Kidney (tissue), 14 donors: ENCODE results near the gene PAQR6. TPM values are rescaled to one million over a fixed set of nuclear protein-coding genes. Genes with fewer than 3 reads are reported as not detected.

Source experiments
- DNase-seq, 5 donors: peaks; one replicate each; pipeline ENCODE4 v3.0.0-alpha.2; 2013 to 2020
- FAIRE-seq: peaks from 2 replicates; lab custom pipeline; 2012; peaks lifted over from hg19 to GRCh38; lab: Jason Lieb, UNC
- H3K27ac ChIP-seq, 2 donors: one replicate each; pipeline ENCODE4 v1.7.0; 2013; ENCODE audit warnings: low read depth in 2 of 2, low read length in 2 of 2, inconsistent platforms in 1 of 2
- H3K27me3 ChIP-seq: one replicate; pipeline ENCODE4 v1.7.1; 2013; ENCODE audit warnings: low read length, inconsistent platforms; ENCODE audit not compliant: control insufficient read depth, insufficient read depth
- H3K36me3 ChIP-seq, 3 donors: one replicate each; pipeline versions ENCODE4 v1.7.0 to v1.7.1; 2013; ENCODE audit warnings: low read length in 3 of 3, control low read depth in 1 of 3, inconsistent platforms in 1 of 3; ENCODE audit not compliant: insufficient read depth in 3 of 3, control insufficient read depth in 2 of 3
- H3K4me1 ChIP-seq, 3 donors: one replicate each; pipeline versions ENCODE4 v1.7.0 to v1.7.1; 2013; ENCODE audit warnings: low read length in 3 of 3, inconsistent platforms in 1 of 3, low read depth in 1 of 3; ENCODE audit not compliant: control insufficient read depth in 2 of 3, insufficient read depth in 2 of 3
- H3K4me3 ChIP-seq, 3 donors: one replicate each; pipeline versions ENCODE4 v1.7.0 to v1.8.1; 2013; ENCODE audit warnings: low read length in 3 of 3, control low read depth in 1 of 3, inconsistent platforms in 1 of 3
- H3K9ac ChIP-seq, 3 donors: one replicate each; pipeline versions ENCODE4 v1.7.0 to v1.7.1; 2013; ENCODE audit warnings: low read length in 3 of 3, control low read depth in 1 of 3, inconsistent platforms in 1 of 3
- H3K9me3 ChIP-seq, 3 donors: one replicate each; pipeline versions ENCODE4 v1.7.0 to v1.7.1; 2013; ENCODE audit warnings: low read length in 3 of 3, control low read depth in 1 of 3, inconsistent platforms in 1 of 3; ENCODE audit not compliant: control insufficient read depth in 2 of 3, insufficient read depth in 1 of 3
- CTCF ChIP-seq: IDR thresholded peaks from 3 replicates; pipeline ENCODE4 v1.5.1; 2012; ENCODE audit warnings: mild to moderate bottlenecking, moderate library complexity, borderline replicate concordance; ENCODE audit not compliant: insufficient read depth; ENCODE audit errors: extremely low read depth
- intact Hi-C: fragments of 100-400 bp; cut with DNase I; formaldehyde crosslinking; loops from one replicate; pipeline ENCODE4 v1.11.1; 2022
- polyA plus RNA-seq: library from polyadenylated mRNA; stranded (reverse); fragments of 350-450 nt; fragmentation: Illumina TruSeq; extraction: RNeasy Lipid Tissue Mini Kit (QIAGEN cat#74804); gene quantifications from one replicate; pipeline ENCODE4 v1.2.3, GENCODE V29; 2014; ENCODE audit warnings: low read depth, low replicate concordance; ENCODE audit not compliant: insufficient read depth
- total RNA-seq: library from RNA; stranded (reverse); fragmentation: NEBNext Ultra II Directional; extraction: Animal tissue kit (Norgen Biotek cat#: 25700); gene quantifications from one replicate; pipeline ENCODE4 v1.2.1, GENCODE V29; 2021
- donor health status: control.
- donor health status: control.
- donor health status: control.
- donor health status: control.
- donor health status: control.
- donor health status: DM: yes; HTN: yes; CAD: no.
- donor health status: Normal renal cell carcinoma (clear cell type).

PAQR6 gene
- total and polyA plus RNA-seq, 2 donors from 2014 or later = 2.0 to 4.2 TPM

DNA sequence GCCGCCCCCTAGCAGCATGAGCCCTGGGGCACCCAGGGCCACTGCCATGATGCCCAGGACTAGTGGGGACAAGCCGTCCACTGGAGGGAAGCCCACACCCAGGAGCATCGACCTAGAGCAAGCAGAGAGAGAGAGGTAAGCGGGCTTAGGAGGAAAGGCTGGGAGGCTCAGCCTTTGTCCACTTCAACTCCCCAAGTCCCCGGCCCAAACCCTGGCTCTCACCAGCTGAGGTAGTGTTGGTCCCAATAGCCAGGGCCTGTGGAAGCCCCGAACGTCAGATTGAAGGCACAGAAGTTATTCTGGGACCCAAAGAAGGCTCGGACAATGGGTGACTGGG is 45.2 kb upstream of the PAQR6 start:
- no peak overlapping the region for H3K27ac ChIP-seq
- no peak overlapping the region for H3K4me3 ChIP-seq
- H3K27me3 ChIP-seq = no peaks in the 10 kb centered on the region
- DNase-seq (no peak), FAIRE-seq (no peak)
- no peaks in the 10 kb centered on the region for H3K9me3 ChIP-seq
- intact Hi-C loops = no loop called here
- H3K4me1 ChIP-seq = peaks cover 0 to 20% (median 13%) of the 10 kb centered on the region in 3 donors
- no peak overlapping the region for H3K9ac ChIP-seq
- TF ChIP-seq CTCF = no peak
- peaks cover 0 to 2% (median 2%) of the 10 kb centered on the region in 3 donors for H3K36me3 ChIP-seq

GRCh38 chr1:156291226-156292061 is 43.6 kb upstream of the PAQR6 start:
- DNase-seq = peak; percentile 88 to 94 (median 92)
- Histone ChIP-seq H3K4me1 (peaks cover 0 to 20% (median 13%) of the 10 kb centered on the region in 3 donors), H3K4me3 (peak overlapping the region; percentile 66 to 82 (median 76)), H3K27ac (peak overlapping the region; percentile 84 to 85), H3K36me3 (peaks cover 0 to 2% (median 2%) of the 10 kb centered on the region in 3 donors), H3K9ac (peak overlapping the region; percentile 57 to 92 (median 68)), H3K27me3 (no peaks in the 10 kb centered on the region), H3K9me3 (no peaks in the 10 kb centered on the region)
- intact Hi-C loops = no loop called here
- no peak for FAIRE-seq
- TF ChIP-seq CTCF = no peak

GRCh38 chr1:156289857-156290256 is 42.0 kb upstream of the PAQR6 start:
- no peaks in the 10 kb centered on the region for H3K27me3 ChIP-seq
- no peak overlapping the region for H3K4me3 ChIP-seq
- H3K4me1 ChIP-seq = peaks cover 0 to 16% (median 11%) of the 10 kb centered on the region in 3 donors
- no peak overlapping the region for H3K9ac ChIP-seq
- no peak for DNase-seq
- no peak overlapping the region for H3K27ac ChIP-seq
- peaks cover 0 to 2% (median 2%) of the 10 kb centered on the region in 3 donors for H3K36me3 ChIP-seq
- intact Hi-C loops = no loop called here
- H3K9me3 ChIP-seq = no peaks in the 10 kb centered on the region
- FAIRE-seq = no peak
- TF ChIP-seq CTCF = no peak
